ENCODE data around the gene RETN.

RETN gene

DNA sequence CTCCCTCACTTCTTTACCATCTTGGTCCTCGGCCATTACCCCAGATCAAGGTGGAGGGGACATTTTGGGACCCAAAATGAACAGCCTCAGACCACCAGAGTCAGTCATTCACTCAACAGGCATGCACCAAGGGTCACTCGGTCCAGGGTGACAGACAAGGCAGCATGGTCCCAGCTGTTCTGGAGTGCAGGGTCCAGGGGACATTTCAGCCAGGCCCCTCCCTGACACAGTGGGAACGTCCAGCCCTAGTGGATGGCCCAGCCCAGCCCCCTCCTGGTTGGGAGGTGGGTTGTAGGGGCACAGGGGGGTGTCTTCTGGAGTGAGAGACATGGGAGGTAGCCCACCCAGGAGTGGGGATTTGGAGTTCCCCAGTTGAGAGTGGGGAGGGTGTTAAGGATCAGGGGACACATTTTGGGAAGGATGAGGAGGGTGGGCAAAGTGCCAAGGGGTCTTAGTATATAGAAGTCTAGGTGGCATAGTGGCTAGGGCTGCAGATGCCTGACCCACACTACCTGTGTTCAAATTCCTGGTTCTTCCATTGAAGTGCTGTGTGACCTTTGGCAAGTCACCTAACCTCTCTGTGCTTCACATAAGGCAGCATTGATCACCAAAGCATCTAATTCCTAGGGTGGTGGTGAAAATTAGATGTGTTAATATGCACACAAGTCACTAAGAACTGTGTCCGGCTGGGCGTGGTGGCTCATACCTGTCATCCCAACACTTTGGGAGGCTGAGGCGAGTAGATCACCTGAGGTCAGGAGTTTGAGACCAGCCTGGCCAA lies 35.6 kb downstream of the RETN start:
- no peaks in the 10 kb centered on the region for H3K79me2 ChIP-seq (ENCODE audit: insufficient read depth, low read length)
- no peak overlapping the region for H2AFZ ChIP-seq (ENCODE audit: low read length)
- H3K9me3 ChIP-seq (ENCODE audit: insufficient read depth, low read depth, low read length), result no peaks in the 10 kb centered on the region
- H3K9me2 ChIP-seq (replicated peaks; ENCODE audit: low read depth, low read length), result no peaks in the 10 kb centered on the region
- no peak overlapping the region for H3K9ac ChIP-seq (ENCODE audit: low read depth, low read length, poor library complexity, severe bottlenecking)
- no peaks in the 10 kb centered on the region for H4K20me1 ChIP-seq (ENCODE audit: insufficient read depth, low read length, poor library complexity, severe bottlenecking)
- H3K4me1 ChIP-seq (ENCODE audit: insufficient read depth, low read length, poor library complexity, severe bottlenecking), result no peaks in the 10 kb centered on the region
- H3K4me3 ChIP-seq (ENCODE audit: low read length, poor library complexity, severe bottlenecking), result no peak overlapping the region
- H3K4me2 ChIP-seq (ENCODE audit: low read depth, low read length, poor library complexity, severe bottlenecking), result no peak overlapping the region
- no peak for TF ChIP-seq EZH2phosphoT487 (IDR thresholded peaks at IDR 0.05; ENCODE audit: borderline replicate concordance)
- TF ChIP-seq, protein P1, sequence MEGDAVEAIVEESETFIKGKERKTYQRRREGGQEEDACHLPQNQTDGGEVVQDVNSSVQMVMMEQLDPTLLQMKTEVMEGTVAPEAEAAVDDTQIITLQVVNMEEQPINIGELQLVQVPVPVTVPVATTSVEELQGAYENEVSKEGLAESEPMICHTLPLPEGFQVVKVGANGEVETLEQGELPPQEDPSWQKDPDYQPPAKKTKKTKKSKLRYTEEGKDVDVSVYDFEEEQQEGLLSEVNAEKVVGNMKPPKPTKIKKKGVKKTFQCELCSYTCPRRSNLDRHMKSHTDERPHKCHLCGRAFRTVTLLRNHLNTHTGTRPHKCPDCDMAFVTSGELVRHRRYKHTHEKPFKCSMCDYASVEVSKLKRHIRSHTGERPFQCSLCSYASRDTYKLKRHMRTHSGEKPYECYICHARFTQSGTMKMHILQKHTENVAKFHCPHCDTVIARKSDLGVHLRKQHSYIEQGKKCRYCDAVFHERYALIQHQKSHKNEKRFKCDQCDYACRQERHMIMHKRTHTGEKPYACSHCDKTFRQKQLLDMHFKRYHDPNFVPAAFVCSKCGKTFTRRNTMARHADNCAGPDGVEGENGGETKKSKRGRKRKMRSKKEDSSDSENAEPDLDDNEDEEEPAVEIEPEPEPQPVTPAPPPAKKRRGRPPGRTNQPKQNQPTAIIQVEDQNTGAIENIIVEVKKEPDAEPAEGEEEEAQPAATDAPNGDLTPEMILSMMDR (conservative IDR thresholded peaks at IDR 0.05; ENCODE audit: low read length), result no peak
- H3F3A ChIP-seq (ENCODE audit: low read depth), result no peaks in the 10 kb centered on the region
- no peaks in the 10 kb centered on the region for H3K27me3 ChIP-seq (ENCODE audit: insufficient read depth, low read length, poor library complexity, severe bottlenecking)
- H3K36me3 ChIP-seq (ENCODE audit: insufficient read depth, low read length), result no peaks in the 10 kb centered on the region

DNA sequence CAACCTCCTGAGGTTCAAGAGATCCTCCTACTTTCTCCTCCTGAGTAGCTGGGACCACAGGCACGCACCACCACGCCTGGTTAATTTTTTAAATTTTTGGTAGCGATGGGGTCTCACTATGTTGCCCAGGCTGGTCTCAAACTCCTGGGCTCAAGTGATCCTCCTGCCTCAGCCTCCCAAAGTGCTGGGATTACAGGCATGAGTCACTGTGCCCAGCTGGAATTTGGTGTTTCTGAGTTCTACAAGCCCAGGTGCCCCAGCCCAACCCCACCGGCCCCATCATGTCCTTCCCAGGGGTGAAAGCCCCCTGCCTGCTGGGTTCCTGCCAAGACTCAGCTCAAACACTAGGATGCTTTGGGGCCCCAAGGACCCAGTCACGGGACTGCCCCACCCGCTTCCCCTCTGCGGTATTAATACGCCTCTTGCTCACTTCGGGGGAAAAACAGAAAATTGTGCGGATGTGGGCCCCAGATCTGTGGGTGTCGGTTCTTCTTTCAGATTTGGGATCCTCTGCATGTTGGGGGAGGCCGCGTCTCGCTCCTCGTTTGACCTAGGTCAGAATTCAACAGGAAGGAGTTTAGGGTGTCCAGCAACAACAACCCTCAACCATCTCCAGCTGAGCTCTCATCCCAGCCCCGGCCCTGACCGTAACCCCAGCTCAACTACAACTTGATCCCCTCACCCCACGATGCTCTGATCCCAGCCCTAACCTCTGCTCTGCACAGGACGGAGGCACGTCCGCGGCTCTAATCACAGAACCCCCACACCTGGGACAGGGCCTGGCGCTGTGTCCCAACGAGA lies 36.7 kb downstream of the RETN start:
- Histone ChIP-seq H3K4me3 (ENCODE audit: low read length, poor library complexity, severe bottlenecking) (no peak overlapping the region), H3K4me2 (ENCODE audit: low read depth, low read length, poor library complexity, severe bottlenecking) (no peak overlapping the region), H3K36me3 (ENCODE audit: insufficient read depth, low read length) (no peaks in the 10 kb centered on the region), H3K4me1 (ENCODE audit: insufficient read depth, low read length, poor library complexity, severe bottlenecking) (no peaks in the 10 kb centered on the region), H3K27me3 (ENCODE audit: insufficient read depth, low read length, poor library complexity, severe bottlenecking) (no peaks in the 10 kb centered on the region), H3K9me3 (ENCODE audit: insufficient read depth, low read depth, low read length) (no peaks in the 10 kb centered on the region), H3K9ac (ENCODE audit: low read depth, low read length, poor library complexity, severe bottlenecking) (no peak overlapping the region), H3F3A (ENCODE audit: low read depth) (no peaks in the 10 kb centered on the region), H2AFZ (ENCODE audit: low read length) (no peak overlapping the region), H4K20me1 (ENCODE audit: insufficient read depth, low read length, poor library complexity, severe bottlenecking) (no peaks in the 10 kb centered on the region), H3K9me2 (replicated peaks; ENCODE audit: low read depth, low read length) (no peaks in the 10 kb centered on the region), H3K79me2 (ENCODE audit: insufficient read depth, low read length) (no peaks in the 10 kb centered on the region)
- TF ChIP-seq, protein P1 (conservative IDR thresholded peaks at IDR 0.05; ENCODE audit: low read length), result no peak
- no peak for TF ChIP-seq EZH2phosphoT487 (IDR thresholded peaks at IDR 0.05; ENCODE audit: borderline replicate concordance)

DNA sequence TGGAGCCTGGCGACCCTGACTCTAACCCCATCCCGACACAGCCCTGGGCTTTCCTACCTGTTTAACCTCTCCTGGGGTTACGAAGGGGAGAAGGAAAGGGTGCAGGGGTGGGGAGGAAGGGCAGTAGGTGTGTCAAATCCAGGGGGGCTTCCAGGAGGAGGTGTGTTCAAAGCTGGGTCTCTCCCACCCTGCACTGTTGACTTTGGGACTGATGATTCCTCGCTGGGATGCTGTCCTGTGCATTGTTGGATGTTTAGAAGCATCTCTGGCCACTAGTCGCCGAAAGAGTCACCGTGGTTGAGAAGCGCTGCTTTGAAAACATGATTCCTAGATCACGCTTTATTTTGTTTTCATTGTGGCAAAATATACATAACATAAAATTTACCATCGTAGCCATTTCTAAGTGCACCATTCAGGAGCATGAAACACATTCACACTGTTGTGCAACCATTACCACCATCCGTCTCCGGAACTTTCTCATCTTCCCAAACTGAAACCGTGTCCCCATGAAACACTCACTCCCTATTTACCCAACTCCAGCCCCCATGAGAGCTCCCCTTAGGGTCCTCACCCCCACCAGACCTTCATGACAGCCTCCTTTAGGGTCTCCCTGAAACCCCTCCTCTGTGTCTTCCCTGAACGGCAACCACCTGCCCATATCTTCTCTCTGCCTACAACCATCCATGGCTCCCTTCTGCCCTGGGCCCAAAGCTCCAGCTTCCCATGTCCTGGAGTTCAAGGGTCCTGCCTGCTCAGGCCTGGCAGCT lies 37.5 kb downstream of the RETN start:
- no peaks in the 10 kb centered on the region for H3K27me3 ChIP-seq (ENCODE audit: insufficient read depth, low read length, poor library complexity, severe bottlenecking)
- H3K4me3 ChIP-seq (ENCODE audit: low read length, poor library complexity, severe bottlenecking), result no peak overlapping the region
- H3K4me2 ChIP-seq (ENCODE audit: low read depth, low read length, poor library complexity, severe bottlenecking), result no peak overlapping the region
- H4K20me1 ChIP-seq (ENCODE audit: insufficient read depth, low read length, poor library complexity, severe bottlenecking), result no peaks in the 10 kb centered on the region
- no peaks in the 10 kb centered on the region for H3K9me2 ChIP-seq (replicated peaks; ENCODE audit: low read depth, low read length)
- H2AFZ ChIP-seq (ENCODE audit: low read length), result no peak overlapping the region
- no peaks in the 10 kb centered on the region for H3K4me1 ChIP-seq (ENCODE audit: insufficient read depth, low read length, poor library complexity, severe bottlenecking)
- H3K79me2 ChIP-seq (ENCODE audit: insufficient read depth, low read length), result no peaks in the 10 kb centered on the region
- TF ChIP-seq EZH2phosphoT487 (IDR thresholded peaks at IDR 0.05; ENCODE audit: borderline replicate concordance), result no peak
- TF ChIP-seq, protein P1 (conservative IDR thresholded peaks at IDR 0.05; ENCODE audit: low read length), result no peak
- H3F3A ChIP-seq (ENCODE audit: low read depth), result no peaks in the 10 kb centered on the region
- H3K36me3 ChIP-seq (ENCODE audit: insufficient read depth, low read length), result no peaks in the 10 kb centered on the region
- no peak overlapping the region for H3K9ac ChIP-seq (ENCODE audit: low read depth, low read length, poor library complexity, severe bottlenecking)
- no peaks in the 10 kb centered on the region for H3K9me3 ChIP-seq (ENCODE audit: insufficient read depth, low read depth, low read length)

All from Loucy (cell line).